GM12872 (cell line): ENCODE results near the gene CDK11B.

Source experiments
- CTCF ChIP-seq: IDR thresholded peaks from 3 replicates; pipeline ENCODE4 v1.5.1; 2011; ENCODE audit warnings: low read depth, mild to moderate bottlenecking, low read length, moderate library complexity; ENCODE audit not compliant: insufficient read depth

The CDK11B gene

GRCh38 chr1:1670866-1671265, 12.1 kb upstream of the CDK11B start:
- TF ChIP-seq CTCF: no peak

GRCh38 chr1:1669468-1670440, 10.9 kb upstream of the CDK11B start:
- no peak for TF ChIP-seq CTCF

- no peak for TF ChIP-seq CTCF
Observed at GRCh38 chr1:1666526-1666925, 7.7 kb upstream of the CDK11B start.

GRCh38 chr1:1665815-1666251, 7.0 kb upstream of the CDK11B start:
- TF ChIP-seq CTCF: peak; percentile 68

GRCh38 chr1:1664941-1665814, 6.4 kb upstream of the CDK11B start:
- TF ChIP-seq CTCF: no peak

GRCh38 chr1:1631782-1632420, 26.9 kb downstream of the CDK11B start, which contains the start of gene MMP23B:
TSS of gene MMP23B (plus strand) at chr1:1632173. CDS start at chr1:1632219, 46 bp downstream.
- TF ChIP-seq CTCF: no peak
